ENCODE results near the gene FGF14. TPM values are rescaled to one million over a fixed set of nuclear protein-coding genes. Genes with fewer than 3 reads are reported as not detected.
A peak's percentile ranks its signal among the peaks of the same experiment; 100 is the strongest.

FGF14 gene
- total and polyA plus RNA-seq, 7 experiments from 2014 or later, result not detected

DNA sequence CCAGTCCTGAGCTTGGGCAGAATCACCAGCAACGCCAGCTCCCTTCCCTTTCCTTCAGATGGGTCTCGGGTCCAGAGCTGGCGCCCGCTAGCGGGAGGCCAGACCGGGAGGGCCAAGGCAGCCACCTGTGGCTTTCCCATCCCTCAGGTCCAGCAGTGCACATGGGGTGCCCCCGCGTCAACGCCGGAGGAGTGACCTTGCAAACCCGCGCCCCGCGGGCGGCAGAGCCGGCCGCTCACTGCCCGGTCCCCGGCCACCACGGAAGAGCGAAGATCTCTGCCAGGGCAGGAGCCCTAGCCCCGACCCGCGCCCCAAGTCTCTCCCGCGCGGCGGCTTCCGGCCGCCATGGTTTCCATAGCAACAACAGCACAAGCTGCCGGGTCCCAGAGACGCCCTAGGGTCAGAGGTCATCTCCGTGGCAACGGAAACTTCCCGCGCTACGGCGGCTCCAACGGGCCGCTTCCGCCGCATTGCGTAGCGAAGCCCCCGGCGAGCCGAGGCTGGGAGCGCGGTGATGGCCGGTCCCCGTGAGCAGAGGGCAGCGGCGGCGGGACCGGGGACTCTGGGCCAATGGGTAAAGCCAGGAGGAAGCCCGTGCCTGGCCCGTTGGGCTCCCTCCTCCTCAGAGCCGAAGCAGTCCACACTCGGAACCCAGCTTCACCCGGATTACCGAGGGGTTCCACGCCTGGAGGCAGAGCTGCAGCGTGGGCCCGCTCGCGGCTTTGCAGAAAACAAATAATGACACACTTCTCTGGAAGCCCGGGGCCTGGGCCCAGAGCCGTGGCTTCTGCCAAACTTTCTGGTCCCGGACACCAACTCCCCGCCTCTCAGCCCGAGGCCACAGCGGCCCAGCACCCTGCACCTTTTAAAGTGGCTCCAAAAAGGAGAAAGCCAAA lies 7.4 kb downstream of the FGF14 start:
- Histone ChIP-seq H3K27ac (ENCODE audit: low read depth, low read length) (peak overlapping the region; percentile 78), H3K9me3 (ENCODE audit: control insufficient read depth in 2 of 3, low read length in 3 of 3) (no peaks in the 10 kb centered on the region), H3K4me3 (ENCODE audit: low read length) (peak overlapping the region; percentile 96), H3K4me1 (ENCODE audit: control insufficient read depth in 2 of 2, insufficient read depth in 2 of 2, low read length in 2 of 2) (peaks cover 0 to 12% of the 10 kb centered on the region in 2 donors), H3K36me3 (ENCODE audit: control insufficient read depth in 2 of 3, insufficient read depth in 3 of 3, low read length in 3 of 3) (peaks cover 0 to 2% (median 0%) of the 10 kb centered on the region in 3 experiments), H3K27me3 (ENCODE audit: control insufficient read depth in 2 of 2, insufficient read depth in 2 of 2, low read length in 2 of 2) (no peaks in the 10 kb centered on the region)
- Mint-ChIP-seq H3K4me3 (peak overlapping the region; percentile 85 to 93 (median 90)), H3K9me3 (peaks cover 0 to 2% (median 0%) of the 10 kb centered on the region in 11 donors), H3K36me3 (peaks cover 0 to 6% (median 0%) of the 10 kb centered on the region in 5 donors), H3K4me1 (peaks cover 6 to 25% (median 20%) of the 10 kb centered on the region in 7 donors), H3K27me3 (peaks cover 13 to 41% (median 22%) of the 10 kb centered on the region in 5 donors), H3K27ac (peak overlapping the region in 8 of 9 donors; percentile 82 to 94 (median 88))
- peak; percentile 94 for ATAC-seq
- intact Hi-C loops (cut with micrococcal nuclease), result loop anchor here (1.0 to 10.0 kb wide), 11 partner anchors 8 to 1810 kb away; partner anchors contain the start of genes TEX30 (in 2 of the 2), TPP2 (in 2 of the 2), BIVM (in 1 of the 2) and FGF14 (in 1 of the 2)
- peak; percentile 91 to 98 (median 95) for DNase-seq
- POLR2A ChIA-PET, result interaction anchor here (0.8 to 1.8 kb wide), 4 partner anchors 9 to 451 kb away, joined by 3 to 8 read pairs (median 4); partner anchors contain the start of genes ERCC5, TEX30 and TPP2
- CTCF ChIA-PET, result no interaction called here

DNA sequence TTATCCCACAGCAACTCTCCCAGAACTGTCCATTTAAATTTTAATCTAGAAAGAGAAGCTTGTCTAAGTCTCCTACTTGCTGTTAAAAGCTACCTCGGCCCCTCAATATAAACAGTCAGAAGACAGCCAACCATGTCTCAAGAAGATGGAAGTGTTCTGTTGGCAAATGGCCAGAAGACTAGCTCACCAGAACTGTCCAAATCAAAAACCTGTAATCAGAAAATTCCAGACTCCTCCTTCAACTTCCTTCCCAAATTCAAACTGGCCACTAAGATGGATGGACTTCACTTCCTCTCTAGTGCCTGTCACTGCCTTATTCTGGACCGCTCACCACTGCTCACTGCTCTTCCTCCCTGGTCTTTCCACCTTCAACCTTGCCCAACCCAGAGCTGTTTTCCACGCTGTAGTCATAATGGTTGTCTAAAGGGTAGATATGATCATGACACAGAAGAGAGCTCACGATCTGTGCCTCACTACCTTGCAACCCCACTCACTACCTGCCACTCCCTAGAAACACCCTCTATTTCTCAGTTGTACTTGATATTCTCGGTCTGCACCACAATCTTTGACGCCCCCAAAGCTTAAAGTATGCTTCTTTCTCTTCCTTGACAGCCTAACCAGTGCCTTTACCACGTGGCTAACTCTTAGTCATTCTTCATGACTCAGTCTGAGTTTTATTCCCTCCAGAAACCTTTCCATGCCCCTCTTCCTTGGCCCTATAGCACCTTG lies 9.2 kb downstream of the FGF14 start:
- Mint-ChIP-seq H3K9me3 (peaks cover 0 to 2% (median 0%) of the 10 kb centered on the region in 11 donors), H3K27ac (peak overlapping the region in 6 of 9 donors; percentile 1 to 71 (median 18))
- ATAC-seq, result no peak

DNA sequence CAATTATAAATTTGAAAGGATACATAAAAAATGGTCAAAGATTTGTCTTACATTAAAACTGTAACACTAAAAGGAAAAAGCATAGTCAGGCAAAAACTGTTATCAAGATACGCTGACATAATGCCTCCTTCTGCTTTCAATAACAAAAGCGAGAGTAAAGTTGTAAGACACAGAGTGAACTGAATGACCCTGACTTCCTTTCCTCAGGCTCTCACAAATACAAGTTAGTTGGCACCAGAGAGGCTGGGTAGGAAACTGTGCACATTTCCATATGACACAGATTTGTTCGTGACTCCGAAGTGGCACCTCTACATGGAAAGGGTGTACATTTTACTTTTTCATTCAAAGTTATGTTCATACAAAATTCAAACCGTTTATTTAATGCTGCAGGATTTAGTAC lies 15.4 kb downstream of the FGF14 start:
- CTCF ChIA-PET, result no interaction called here
- no peak for ATAC-seq

More for the DNA sequence above, 9.2 kb downstream of the FGF14 start:
- peak overlapping the region in 7 of 10 donors; percentile 4 to 91 (median 86) for H3K4me3 Mint-ChIP-seq
- Histone ChIP-seq H3K9me3 (ENCODE audit: control insufficient read depth in 2 of 3, low read length in 3 of 3) (no peaks in the 10 kb centered on the region), H3K27me3 (ENCODE audit: control insufficient read depth in 2 of 2, insufficient read depth in 2 of 2, low read length in 2 of 2) (no peaks in the 10 kb centered on the region), H3K4me1 (ENCODE audit: control insufficient read depth in 2 of 2, insufficient read depth in 2 of 2, low read length in 2 of 2) (peaks cover 0 to 12% of the 10 kb centered on the region in 2 donors), H3K27ac (ENCODE audit: low read depth, low read length) (no peak overlapping the region), H3K36me3 (ENCODE audit: control insufficient read depth in 2 of 3, insufficient read depth in 3 of 3, low read length in 3 of 3) (peaks cover 0 to 2% (median 0%) of the 10 kb centered on the region in 3 experiments), H3K4me3 (ENCODE audit: low read length) (no peak overlapping the region)
- peaks cover 11 to 42% (median 19%) of the 10 kb centered on the region in 5 donors for H3K27me3 Mint-ChIP-seq
- H3K36me3 Mint-ChIP-seq, result peaks cover 0 to 6% (median 0%) of the 10 kb centered on the region in 5 donors
- H3K4me1 Mint-ChIP-seq, result peaks cover 6 to 24% (median 18%) of the 10 kb centered on the region in 7 donors
- intact Hi-C loops (cut with micrococcal nuclease), result loop anchor here (5.0 to 10.0 kb wide), 7 partner anchors 65 to 1808 kb away; partner anchors contain the start of genes BIVM (in 1 of the 2), GGACT (in 1 of the 2), POGLUT2 (in 1 of the 2) and TEX30 (in 1 of the 2)
- no peak for DNase-seq
- ChIA-PET CTCF (no interaction called here), POLR2A (interaction anchor here (1.3 kb wide), 1 partner anchor 11 kb away, joined by 4 read pairs; no protein-coding TSS in a partner anchor)

DNA sequence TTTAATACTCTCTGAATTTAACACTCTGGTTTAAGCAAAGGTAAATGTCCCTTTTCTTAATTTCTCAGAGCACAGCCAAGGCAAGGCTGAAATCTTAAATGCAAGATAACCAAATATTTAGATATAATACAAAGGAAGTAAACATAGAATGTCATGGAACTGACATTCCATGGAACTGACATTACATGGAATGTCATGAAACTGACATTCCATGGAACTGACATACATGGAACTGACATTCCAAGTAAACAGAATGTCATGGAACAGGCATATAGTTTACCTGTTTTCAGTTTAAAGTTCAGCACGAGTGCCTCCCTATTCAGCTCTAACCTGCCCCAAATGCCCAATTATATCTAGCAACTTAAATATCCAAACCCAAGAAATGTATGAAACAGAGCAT lies 21.8 kb downstream of the FGF14 start:
- ATAC-seq (no peak), DNase-seq (no peak)
- ChIA-PET CTCF (no interaction called here), POLR2A (no interaction called here)
- H3K9me3 Mint-ChIP-seq, result peaks cover 0 to 2% (median 0%) of the 10 kb centered on the region in 11 donors
- H3K4me1 ChIP-seq (ENCODE audit: control insufficient read depth in 2 of 2, insufficient read depth in 2 of 2, low read length in 2 of 2), result no peaks in the 10 kb centered on the region
- intact Hi-C loops (cut with micrococcal nuclease), result no loop called here
- H3K27me3 Mint-ChIP-seq, result peaks cover 9 to 29% (median 19%) of the 10 kb centered on the region in 5 donors
- H3K27ac Mint-ChIP-seq, result no peak overlapping the region
- no peak overlapping the region for H3K27ac ChIP-seq (ENCODE audit: low read depth, low read length)
- no peaks in the 10 kb centered on the region for H3K36me3 Mint-ChIP-seq
- no peak overlapping the region for H3K4me3 Mint-ChIP-seq
- H3K4me3 ChIP-seq (ENCODE audit: low read length), result no peak overlapping the region
- no peaks in the 10 kb centered on the region for H3K4me1 Mint-ChIP-seq
- H3K36me3 ChIP-seq (ENCODE audit: control insufficient read depth in 2 of 3, insufficient read depth in 3 of 3, low read length in 3 of 3), result no peaks in the 10 kb centered on the region
- no peaks in the 10 kb centered on the region for H3K9me3 ChIP-seq (ENCODE audit: control insufficient read depth in 2 of 3, low read length in 3 of 3)
- no peaks in the 10 kb centered on the region for H3K27me3 ChIP-seq (ENCODE audit: control insufficient read depth in 2 of 2, insufficient read depth in 2 of 2, low read length in 2 of 2)

More for the DNA sequence above, 15.4 kb downstream of the FGF14 start:
- no peaks in the 10 kb centered on the region for H3K4me1 Mint-ChIP-seq
- no peak for DNase-seq
- no peak overlapping the region for H3K4me3 ChIP-seq (ENCODE audit: low read length)
- H3K36me3 ChIP-seq (ENCODE audit: control insufficient read depth in 2 of 3, insufficient read depth in 3 of 3, low read length in 3 of 3), result no peaks in the 10 kb centered on the region
- no peaks in the 10 kb centered on the region for H3K9me3 ChIP-seq (ENCODE audit: control insufficient read depth in 2 of 3, low read length in 3 of 3)
- no peak overlapping the region for H3K27ac Mint-ChIP-seq
- H3K27me3 ChIP-seq (ENCODE audit: control insufficient read depth in 2 of 2, insufficient read depth in 2 of 2, low read length in 2 of 2), result no peaks in the 10 kb centered on the region
- H3K4me1 ChIP-seq (ENCODE audit: control insufficient read depth in 2 of 2, insufficient read depth in 2 of 2, low read length in 2 of 2), result no peaks in the 10 kb centered on the region
- H3K36me3 Mint-ChIP-seq, result no peaks in the 10 kb centered on the region
- H3K9me3 Mint-ChIP-seq, result peaks cover 0 to 1% (median 0%) of the 10 kb centered on the region in 11 donors
- no peak overlapping the region for H3K4me3 Mint-ChIP-seq
- no peak overlapping the region for H3K27ac ChIP-seq (ENCODE audit: low read depth, low read length)
- intact Hi-C loops (cut with micrococcal nuclease), result no loop called here
- H3K27me3 Mint-ChIP-seq, result peaks cover 19 to 35% (median 22%) of the 10 kb centered on the region in 5 donors
- POLR2A ChIA-PET, result no interaction called here

GRCh38 chr13:102376318-102376717 lies 25.5 kb downstream of the FGF14 start:
- H3K27me3 ChIP-seq (ENCODE audit: control insufficient read depth in 2 of 2, insufficient read depth in 2 of 2, low read length in 2 of 2), result no peaks in the 10 kb centered on the region
- Mint-ChIP-seq H3K4me3 (no peak overlapping the region), H3K4me1 (no peaks in the 10 kb centered on the region), H3K9me3 (peaks cover 0 to 2% (median 0%) of the 10 kb centered on the region in 11 donors), H3K27me3 (peaks cover 0 to 18% (median 4%) of the 10 kb centered on the region in 5 donors), H3K27ac (no peak overlapping the region), H3K36me3 (no peaks in the 10 kb centered on the region)
- ATAC-seq (no peak), DNase-seq (no peak)
- no peaks in the 10 kb centered on the region for H3K9me3 ChIP-seq (ENCODE audit: control insufficient read depth in 2 of 3, low read length in 3 of 3)
- no peaks in the 10 kb centered on the region for H3K4me1 ChIP-seq (ENCODE audit: control insufficient read depth in 2 of 2, insufficient read depth in 2 of 2, low read length in 2 of 2)
- intact Hi-C loops (cut with micrococcal nuclease), result no loop called here
- CTCF ChIA-PET, result no interaction called here
- H3K36me3 ChIP-seq (ENCODE audit: control insufficient read depth in 2 of 3, insufficient read depth in 3 of 3, low read length in 3 of 3), result no peaks in the 10 kb centered on the region
- no peak overlapping the region for H3K4me3 ChIP-seq (ENCODE audit: low read length)
- no peak overlapping the region for H3K27ac ChIP-seq (ENCODE audit: low read depth, low read length)
- POLR2A ChIA-PET, result no interaction called here

GRCh38 chr13:102374726-102375125 lies 27.1 kb downstream of the FGF14 start:
- H3K27me3 Mint-ChIP-seq, result peaks cover 0 to 16% (median 0%) of the 10 kb centered on the region in 5 donors
- intact Hi-C loops (cut with micrococcal nuclease), result no loop called here

More at GRCh38 chr13:102374726-102375125, 27.1 kb downstream of the FGF14 start:
- Mint-ChIP-seq H3K4me3 (no peak overlapping the region), H3K9me3 (no peaks in the 10 kb centered on the region), H3K4me1 (no peaks in the 10 kb centered on the region), H3K36me3 (no peaks in the 10 kb centered on the region), H3K27ac (no peak overlapping the region)
- DNase-seq (no peak), ATAC-seq (no peak)
- POLR2A ChIA-PET, result no interaction called here
- H3K27ac ChIP-seq (ENCODE audit: low read depth, low read length), result no peak overlapping the region
- H3K36me3 ChIP-seq (ENCODE audit: control insufficient read depth in 2 of 3, insufficient read depth in 3 of 3, low read length in 3 of 3), result no peaks in the 10 kb centered on the region
- H3K4me3 ChIP-seq (ENCODE audit: low read length), result no peak overlapping the region
- H3K9me3 ChIP-seq (ENCODE audit: control insufficient read depth in 2 of 3, low read length in 3 of 3), result no peaks in the 10 kb centered on the region
- CTCF ChIA-PET, result no interaction called here
- no peaks in the 10 kb centered on the region for H3K4me1 ChIP-seq (ENCODE audit: control insufficient read depth in 2 of 2, insufficient read depth in 2 of 2, low read length in 2 of 2)
- H3K27me3 ChIP-seq (ENCODE audit: control insufficient read depth in 2 of 2, insufficient read depth in 2 of 2, low read length in 2 of 2), result no peaks in the 10 kb centered on the region
